PC-9 (cell line): Measurements from ENCODE around the gene OR52H1. TPM values are rescaled to one million over a fixed set of nuclear protein-coding genes. Genes with fewer than 3 reads are reported as not detected.

Experiments
- BruUV-seq: library from RNA; stranded (reverse); fragments of 400-500 nt; replicated peaks from 2 replicates; lab custom pipeline; 2021; lab: Mats Ljungman, UMichigan
- CTCF ChIA-PET: fragments of 300-600 bp; sonication (Branson Sonifier 250); formaldehyde crosslinking; loops from one replicate; lab custom pipeline; 2022; ENCODE audit warnings: antibody characterized with exemption; lab: Charles Lee
- POLR2A ChIA-PET: fragments of 300-600 bp; sonication (Branson Sonifier 250); formaldehyde crosslinking; loops from one replicate; lab custom pipeline; 2022; ENCODE audit warnings: antibody characterized with exemption; ENCODE audit not compliant: unreplicated experiment; lab: Charles Lee
- DNase-seq, 2 experiments: peaks; one replicate each; pipeline versions ENCODE4 v3.0.0 to v3.0.0-alpha.2; 2015 to 2022; ENCODE audit warnings: mixed read lengths in 1 of 2
- H2AFZ ChIP-seq: fragments of 200-600 bp; sonication (generic); 2 replicates; pipeline ENCODE4 v1.8.1; 2017; ENCODE audit warnings: antibody characterized with exemption
- H3F3A ChIP-seq: fragments of 200-600 bp; sonication (generic); 2 replicates; pipeline ENCODE4 v1.8.1; 2017; ENCODE audit warnings: antibody characterized with exemption, mild to moderate bottlenecking, low read depth; ENCODE audit not compliant: insufficient read depth
- H3K27ac ChIP-seq: fragments of 200-600 bp; sonication (generic); 2 replicates; pipeline ENCODE4 v1.6.1; 2016; ENCODE audit warnings: mixed run types
- H3K27me3 ChIP-seq: fragments of 200-600 bp; sonication (generic); 2 replicates; pipeline ENCODE4 v1.6.1; 2016; ENCODE audit warnings: low read depth, mixed run types; ENCODE audit not compliant: insufficient read depth
- H3K36me3 ChIP-seq: fragments of 200-600 bp; sonication (generic); 2 replicates; pipeline ENCODE4 v1.6.1; 2016; ENCODE audit warnings: low read depth, mixed run types
- H3K4me1 ChIP-seq: fragments of 200-600 bp; sonication (generic); replicated peaks from 2 replicates; pipeline ENCODE4 v1.6.1; 2016; ENCODE audit warnings: mixed run types; ENCODE audit not compliant: insufficient read depth
- H3K4me2 ChIP-seq: fragments of 200-600 bp; sonication (generic); 2 replicates; pipeline ENCODE4 v1.6.1; 2017; ENCODE audit warnings: mixed run types
- H3K4me3 ChIP-seq: fragments of 200-600 bp; sonication (generic); 2 replicates; pipeline ENCODE4 v1.6.1; 2016; ENCODE audit warnings: mixed run types
- H3K79me2 ChIP-seq: fragments of 200-600 bp; sonication (generic); 2 replicates; pipeline ENCODE4 v1.6.1; 2017; ENCODE audit warnings: low read depth, mixed run types
- H3K9me2 ChIP-seq: fragments of 200-600 bp; sonication (generic); 2 replicates; pipeline ENCODE4 v1.8.1; 2017; ENCODE audit warnings: mild to moderate bottlenecking; ENCODE audit not compliant: insufficient read depth
- H3K9me3 ChIP-seq: fragments of 200-600 bp; sonication (generic); 2 replicates; pipeline ENCODE4 v1.8.1; 2016; ENCODE audit warnings: low read depth; ENCODE audit not compliant: insufficient read depth
- H4K20me1 ChIP-seq: fragments of 200-600 bp; sonication (generic); 2 replicates; pipeline ENCODE4 v1.8.1; 2017; ENCODE audit not compliant: insufficient read depth
- EZH2 ChIP-seq: fragments of 200-600 bp; sonication (generic); IDR thresholded peaks from 2 replicates; pipeline ENCODE4 v1.8.0; 2017; ENCODE audit warnings: antibody characterized with exemption, low read depth
- intact Hi-C: fragments of 100-400 bp; cut with micrococcal nuclease; formaldehyde crosslinking; loops from one replicate; pipeline ENCODE4 v1.10.0; 2022; ENCODE audit not compliant: unreplicated experiment
- total RNA-seq: library from RNA; stranded (reverse); gene quantifications from 2 replicates; pipeline ENCODE4 v1.2.3, GENCODE V29; 2021
- TF ChIP-seq, protein P1 (sequence below): fragments of 200-600 bp; sonication (generic); conservative IDR thresholded peaks from 2 replicates; pipeline ENCODE4 v1.6.1; 2017; ENCODE audit warnings: mixed run types, antibody characterized with exemption, mild to moderate bottlenecking, moderate library complexity

Gene OR52H1
- total RNA-seq, 1 experiment from 2014 or later: not detected

DNA sequence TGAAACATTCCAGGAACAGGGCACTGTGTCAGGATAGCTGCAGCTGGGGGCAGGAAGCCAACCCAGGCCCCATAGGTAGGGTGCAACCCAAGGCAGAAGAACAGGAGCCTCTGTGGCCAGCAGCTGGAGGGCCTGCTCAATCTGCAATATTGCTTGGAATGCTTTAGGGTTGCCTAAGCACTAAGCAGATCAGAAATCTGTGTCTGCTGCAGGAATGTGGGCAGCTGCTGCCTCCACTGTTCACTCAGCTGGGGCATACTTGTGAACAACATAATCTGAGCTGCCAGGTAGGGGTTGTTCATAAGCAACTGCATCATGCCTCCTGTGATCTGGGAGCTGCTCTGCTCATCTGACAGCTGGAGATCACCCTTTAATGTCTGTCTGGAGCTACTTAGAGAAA, 33.5 kb downstream of the OR52H1 start:
- CTCF ChIA-PET: no interaction called here
- intact Hi-C loops: no loop called here
- Histone ChIP-seq H3F3A (no peaks in the 10 kb centered on the region), H3K79me2 (no peaks in the 10 kb centered on the region), H3K9me3 (no peaks in the 10 kb centered on the region), H4K20me1 (no peaks in the 10 kb centered on the region), H3K4me2 (no peak overlapping the region), H3K36me3 (no peaks in the 10 kb centered on the region), H3K4me1 (no peaks in the 10 kb centered on the region), H3K9me2 (no peaks in the 10 kb centered on the region), H3K4me3 (no peak overlapping the region), H3K27me3 (no peaks in the 10 kb centered on the region; the same call in 1 of the 2 replicates), H3K27ac (no peak overlapping the region), H2AFZ (no peak overlapping the region)
- no peak for DNase-seq
- no peak for TF ChIP-seq EZH2
- BruUV-seq: no TSS peak
- POLR2A ChIA-PET: no interaction called here

DNA sequence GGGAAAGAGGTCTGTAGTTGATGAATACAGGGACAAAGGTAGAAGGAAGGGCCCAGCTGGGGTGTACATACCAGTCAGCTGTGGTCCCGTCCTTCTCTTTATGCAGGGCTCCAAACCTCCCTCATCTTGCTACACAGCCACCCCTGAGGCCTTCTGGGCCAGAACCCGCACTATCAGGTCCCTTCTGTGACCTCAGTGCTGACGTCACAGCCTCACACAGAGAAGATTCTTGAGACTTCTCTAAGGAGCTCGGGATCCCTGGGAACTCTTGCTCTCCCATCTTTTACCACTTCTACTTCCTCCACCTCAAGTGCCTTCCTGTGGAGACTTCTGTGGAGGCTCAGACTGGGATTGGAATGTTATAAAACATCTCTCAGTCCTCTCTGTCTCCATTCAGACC, 38.5 kb downstream of the OR52H1 start, which contains the start of gene UBQLN3:
UBQLN3 (minus strand) TSS at position 155 of the 400 bp plus-strand sequence. CDS start 399 bp downstream, outside the sequence.
- TF ChIP-seq, protein P1, sequence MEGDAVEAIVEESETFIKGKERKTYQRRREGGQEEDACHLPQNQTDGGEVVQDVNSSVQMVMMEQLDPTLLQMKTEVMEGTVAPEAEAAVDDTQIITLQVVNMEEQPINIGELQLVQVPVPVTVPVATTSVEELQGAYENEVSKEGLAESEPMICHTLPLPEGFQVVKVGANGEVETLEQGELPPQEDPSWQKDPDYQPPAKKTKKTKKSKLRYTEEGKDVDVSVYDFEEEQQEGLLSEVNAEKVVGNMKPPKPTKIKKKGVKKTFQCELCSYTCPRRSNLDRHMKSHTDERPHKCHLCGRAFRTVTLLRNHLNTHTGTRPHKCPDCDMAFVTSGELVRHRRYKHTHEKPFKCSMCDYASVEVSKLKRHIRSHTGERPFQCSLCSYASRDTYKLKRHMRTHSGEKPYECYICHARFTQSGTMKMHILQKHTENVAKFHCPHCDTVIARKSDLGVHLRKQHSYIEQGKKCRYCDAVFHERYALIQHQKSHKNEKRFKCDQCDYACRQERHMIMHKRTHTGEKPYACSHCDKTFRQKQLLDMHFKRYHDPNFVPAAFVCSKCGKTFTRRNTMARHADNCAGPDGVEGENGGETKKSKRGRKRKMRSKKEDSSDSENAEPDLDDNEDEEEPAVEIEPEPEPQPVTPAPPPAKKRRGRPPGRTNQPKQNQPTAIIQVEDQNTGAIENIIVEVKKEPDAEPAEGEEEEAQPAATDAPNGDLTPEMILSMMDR: no peak
- TF ChIP-seq EZH2: no peak
- CTCF ChIA-PET: no interaction called here
- no peaks in the 10 kb centered on the region for H4K20me1 ChIP-seq

DNA sequence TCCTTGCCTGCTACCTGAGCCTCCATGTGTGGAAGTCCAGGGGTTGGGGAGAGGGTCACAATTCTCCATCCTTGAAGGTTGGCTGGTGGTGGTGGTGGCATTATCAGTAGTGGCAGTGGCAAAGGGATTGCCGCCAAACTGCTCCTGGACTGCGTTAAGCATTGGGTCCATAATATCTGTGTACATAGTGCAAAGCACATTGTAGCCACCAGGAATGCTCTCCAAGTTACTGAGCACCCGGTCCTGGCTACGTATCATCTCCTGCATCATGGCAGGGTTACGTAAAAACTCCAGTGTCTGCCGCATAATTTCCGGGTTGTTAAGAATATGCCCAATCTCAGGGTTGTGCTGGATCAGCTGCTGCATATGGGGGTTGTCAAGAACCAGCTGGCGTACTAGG, 39.7 kb downstream of the OR52H1 start:
- POLR2A ChIA-PET: no interaction called here
- H3K4me2 ChIP-seq: no peak overlapping the region

More for the DNA sequence above, 38.5 kb downstream of the OR52H1 start, which contains the start of gene UBQLN3:
- DNase-seq: no peak
- Histone ChIP-seq H3K4me2 (no peak within 1 kb of the TSS), H3K9me2 (no peaks in the 10 kb centered on the region), H3K9me3 (no peaks in the 10 kb centered on the region), H3K4me3 (no peak within 1 kb of the TSS), H3K36me3 (no peaks in the 10 kb centered on the region), H3K4me1 (no peaks in the 10 kb centered on the region), H3K79me2 (no peaks in the 10 kb centered on the region), H3F3A (no peaks in the 10 kb centered on the region), H3K27me3 (no peaks in the 10 kb centered on the region; the same call in 1 of the 2 replicates), H2AFZ (no peak within 1 kb of the TSS), H3K27ac (no peak within 1 kb of the TSS)
- intact Hi-C loops: no loop called here
- POLR2A ChIA-PET: no interaction called here
- BruUV-seq: no TSS peak

More for the DNA sequence above, 39.7 kb downstream of the OR52H1 start:
- CTCF ChIA-PET: no interaction called here
- intact Hi-C loops: no loop called here
- TF ChIP-seq, protein P1: no peak
- TF ChIP-seq EZH2: no peak
- Histone ChIP-seq H3K9me3 (no peaks in the 10 kb centered on the region), H3K4me1 (no peaks in the 10 kb centered on the region), H4K20me1 (no peaks in the 10 kb centered on the region), H3K4me3 (no peak overlapping the region), H2AFZ (no peak overlapping the region), H3K36me3 (no peaks in the 10 kb centered on the region), H3K27ac (no peak overlapping the region), H3K27me3 (no peaks in the 10 kb centered on the region; the same call in 1 of the 2 replicates), H3F3A (no peaks in the 10 kb centered on the region), H3K79me2 (0 out of 2 replicates have a peak, but pooled peaks cover 6% of the 10 kb centered on the region), H3K9me2 (no peaks in the 10 kb centered on the region)
- no peak for DNase-seq
- no TSS peak for BruUV-seq
